Measurements from ENCODE around the gene MARCHF3.
"Not testable (repeated sequence)": the region's sequence is repeated elsewhere in the genome, so short reads cannot be mapped to it uniquely, and the experiment has no call there.

Gene MARCHF3

GRCh38 chr5:126866851-126867636 lies 163.3 kb downstream of the MARCHF3 start:
- DNase-seq, result no peak

- DNase-seq, result no peak
Observed at GRCh38 chr5:126865299-126865698, 165.1 kb downstream of the MARCHF3 start.

GRCh38 chr5:126864042-126864688 lies 166.2 kb downstream of the MARCHF3 start:
- no peak for DNase-seq

GRCh38 chr5:126863402-126863801 lies 167.0 kb downstream of the MARCHF3 start:
- DNase-seq, result no peak

- no peak for DNase-seq
Observed at GRCh38 chr5:126858441-126858840, 171.9 kb downstream of the MARCHF3 start.

- DNase-seq, result no peak
Observed at GRCh38 chr5:126857472-126858410, 172.6 kb downstream of the MARCHF3 start.

- DNase-seq, result no peak
Observed at GRCh38 chr5:126855266-126855665, 175.1 kb downstream of the MARCHF3 start.

- DNase-seq, result no peak
Observed at GRCh38 chr5:126854526-126855110, 175.7 kb downstream of the MARCHF3 start.

- DNase-seq, result not testable (repeated sequence)
Observed at GRCh38 chr5:126853541-126854307, 176.6 kb downstream of the MARCHF3 start.

- DNase-seq, result no peak
Observed at GRCh38 chr5:126852841-126853271, 177.5 kb downstream of the MARCHF3 start.

GRCh38 chr5:126852091-126852571 lies 178.2 kb downstream of the MARCHF3 start:
- no peak for DNase-seq

- DNase-seq, result no peak
Observed at GRCh38 chr5:126851501-126852011, 178.8 kb downstream of the MARCHF3 start.

- no peak for DNase-seq
Observed at GRCh38 chr5:126849101-126849678, 181.2 kb downstream of the MARCHF3 start.

- DNase-seq, result no peak
Observed at GRCh38 chr5:126848253-126848652, 182.1 kb downstream of the MARCHF3 start.

GRCh38 chr5:126847826-126848251 lies 182.5 kb downstream of the MARCHF3 start:
- no peak for DNase-seq

GRCh38 chr5:126847456-126847820 lies 182.9 kb downstream of the MARCHF3 start:
- DNase-seq, result no peak

GRCh38 chr5:126846744-126847455 lies 183.5 kb downstream of the MARCHF3 start:
- DNase-seq, result no peak

- DNase-seq, result no peak
Observed at GRCh38 chr5:126846344-126846743, 184.0 kb downstream of the MARCHF3 start.

- DNase-seq, result not testable (repeated sequence)
Observed at GRCh38 chr5:126845470-126846070, 184.8 kb downstream of the MARCHF3 start.

- DNase-seq, result not testable (repeated sequence)
Observed at GRCh38 chr5:126843375-126843774, 187.0 kb downstream of the MARCHF3 start.

Data from NCI-H1930 (cell line).